ENCODE data around the gene EFNB1.

GRCh38 chrX:68794461-68794860 is 34.4 kb upstream of the EFNB1 start:
- no peak for TF ChIP-seq CTCF (IDR thresholded peaks at IDR 0.05)
- TF ChIP-seq POLR2A (IDR thresholded peaks at IDR 0.05): no peak
